Lower leg skin (tissue), 3 donors: ENCODE measurements around the gene VSTM2L.

Experiments used
- POLR2A ChIP-seq, 2 donors: fragments of 450-650 bp; IDR thresholded peaks; one replicate each; pipeline ENCODE4 v1.6.1; 2016 to 2017; ENCODE audit warnings: antibody characterized with exemption in 2 of 2, mild to moderate bottlenecking in 1 of 2, moderate library complexity in 1 of 2
- TF ChIP-seq, protein P1 (sequence below), 3 donors: fragments of 450-650 bp; IDR thresholded peaks; one replicate each; pipeline ENCODE4 v1.5.1; 2016; ENCODE audit warnings: antibody characterized with exemption in 3 of 3, mild to moderate bottlenecking in 3 of 3, moderate library complexity in 2 of 3

DNA sequence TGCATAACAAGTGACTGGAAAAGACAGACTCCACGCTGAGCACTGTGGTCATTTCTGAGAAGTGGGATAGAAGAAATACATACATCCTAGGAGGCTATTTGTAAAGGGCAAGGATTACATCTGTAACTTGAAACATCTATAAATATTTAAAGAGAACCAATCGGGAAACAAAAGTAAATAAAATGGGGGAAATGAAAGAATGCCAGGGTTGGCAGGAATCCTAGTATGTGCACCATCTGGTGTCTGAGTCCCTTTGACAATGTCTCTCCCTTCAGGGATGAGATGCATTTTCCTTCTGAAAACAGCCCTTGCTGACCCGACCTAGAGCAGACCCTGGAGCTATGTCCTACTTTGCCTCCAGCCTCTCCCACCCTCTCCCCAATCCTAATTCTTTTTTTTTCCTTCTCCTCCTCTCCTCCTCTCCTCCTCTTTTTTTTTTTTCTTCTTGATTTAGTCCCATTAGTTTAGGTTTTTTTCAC, 53.2 kb downstream of the VSTM2L start:
- TF ChIP-seq, protein P1, sequence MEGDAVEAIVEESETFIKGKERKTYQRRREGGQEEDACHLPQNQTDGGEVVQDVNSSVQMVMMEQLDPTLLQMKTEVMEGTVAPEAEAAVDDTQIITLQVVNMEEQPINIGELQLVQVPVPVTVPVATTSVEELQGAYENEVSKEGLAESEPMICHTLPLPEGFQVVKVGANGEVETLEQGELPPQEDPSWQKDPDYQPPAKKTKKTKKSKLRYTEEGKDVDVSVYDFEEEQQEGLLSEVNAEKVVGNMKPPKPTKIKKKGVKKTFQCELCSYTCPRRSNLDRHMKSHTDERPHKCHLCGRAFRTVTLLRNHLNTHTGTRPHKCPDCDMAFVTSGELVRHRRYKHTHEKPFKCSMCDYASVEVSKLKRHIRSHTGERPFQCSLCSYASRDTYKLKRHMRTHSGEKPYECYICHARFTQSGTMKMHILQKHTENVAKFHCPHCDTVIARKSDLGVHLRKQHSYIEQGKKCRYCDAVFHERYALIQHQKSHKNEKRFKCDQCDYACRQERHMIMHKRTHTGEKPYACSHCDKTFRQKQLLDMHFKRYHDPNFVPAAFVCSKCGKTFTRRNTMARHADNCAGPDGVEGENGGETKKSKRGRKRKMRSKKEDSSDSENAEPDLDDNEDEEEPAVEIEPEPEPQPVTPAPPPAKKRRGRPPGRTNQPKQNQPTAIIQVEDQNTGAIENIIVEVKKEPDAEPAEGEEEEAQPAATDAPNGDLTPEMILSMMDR (IDR thresholded peaks at IDR 0.05), result no peak
- no peak for TF ChIP-seq POLR2A (IDR thresholded peaks at IDR 0.05)
